SK-N-MC (cell line): Measurements from ENCODE around the gene PLAGL1.

Experiments
- EZH2 ChIP-seq: fragments of 200-600 bp; sonication (generic); IDR thresholded peaks from one replicate; pipeline ENCODE4 v1.6.1; 2017; ENCODE audit warnings: antibody characterized with exemption
- POLR2AphosphoS5 ChIP-seq: IDR thresholded peaks from 2 replicates; pipeline ENCODE4 v1.6.1; 2012; ENCODE audit warnings: mild to moderate bottlenecking, low read depth, low read length, borderline replicate concordance

DNA sequence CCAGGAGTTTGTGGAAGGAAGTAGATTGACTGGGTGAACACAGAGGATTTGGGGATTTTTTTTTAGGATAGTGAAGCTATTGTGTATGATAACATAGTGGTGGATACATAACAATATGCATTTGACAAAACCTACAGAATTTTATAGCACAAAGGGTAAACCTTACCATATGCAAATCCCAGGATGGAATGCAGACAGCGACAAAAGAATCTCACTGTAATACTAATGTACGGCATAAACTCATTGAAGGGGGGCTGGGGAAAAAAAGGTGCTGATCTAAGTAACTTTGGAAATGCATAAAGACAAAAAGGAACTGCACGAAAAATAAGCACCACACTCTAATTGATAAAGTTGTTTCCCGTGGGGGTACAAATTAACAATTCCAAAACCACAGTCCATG is 15.2 kb upstream of the PLAGL1 start:
- TF ChIP-seq EZH2: no peak
- TF ChIP-seq POLR2AphosphoS5: no peak
